DMS153 treated with DMSO at 0.1 percent for 48 hours (cell line): ENCODE measurements around the gene ITGAL.
A peak's percentile ranks its signal among the peaks of the same experiment; 100 is the strongest.
"Not testable (repeated sequence)": the region's sequence is repeated elsewhere in the genome, so short reads cannot be mapped to it uniquely, and the experiment has no call there.

Experiments
- DNase-seq: peaks from one replicate; lab custom pipeline; 2025; ENCODE audit not compliant: unreplicated experiment; lab: John Stamatoyannopoulos, UW

ITGAL gene

DNA sequence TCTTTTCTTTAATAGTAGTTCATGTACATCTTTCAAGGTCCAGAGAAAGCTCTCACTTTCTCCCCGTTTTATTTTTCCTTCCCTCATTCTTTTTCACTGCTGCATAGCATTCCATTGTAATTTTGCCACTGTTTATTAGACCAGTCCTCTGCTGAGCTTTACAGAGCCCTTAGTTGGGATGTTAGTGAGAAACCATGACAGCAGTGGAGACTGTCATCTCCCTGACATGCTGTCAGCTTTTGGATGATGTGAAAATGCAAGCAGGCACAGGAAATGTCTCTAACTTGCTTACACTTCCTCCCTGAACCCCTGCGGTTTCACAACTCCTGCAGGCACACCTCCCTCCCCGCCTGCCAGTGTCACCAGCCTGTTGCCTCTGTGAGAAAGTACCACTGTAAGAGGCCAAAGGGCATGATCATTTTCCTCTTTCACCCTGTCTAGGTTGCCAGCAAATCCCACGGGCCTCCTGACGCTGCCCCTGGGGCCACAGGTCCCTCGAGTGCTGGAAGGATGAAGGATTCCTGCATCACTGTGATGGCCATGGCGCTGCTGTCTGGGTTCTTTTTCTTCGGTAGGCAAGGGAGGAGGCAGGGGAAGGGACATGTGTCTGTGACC is at the start of gene ITGAL:
ITGAL (plus strand) TSS at position 415 of the 615 bp plus-strand sequence; CDS start at position 511, 96 bp downstream.
- DNase-seq = no peak

DNA sequence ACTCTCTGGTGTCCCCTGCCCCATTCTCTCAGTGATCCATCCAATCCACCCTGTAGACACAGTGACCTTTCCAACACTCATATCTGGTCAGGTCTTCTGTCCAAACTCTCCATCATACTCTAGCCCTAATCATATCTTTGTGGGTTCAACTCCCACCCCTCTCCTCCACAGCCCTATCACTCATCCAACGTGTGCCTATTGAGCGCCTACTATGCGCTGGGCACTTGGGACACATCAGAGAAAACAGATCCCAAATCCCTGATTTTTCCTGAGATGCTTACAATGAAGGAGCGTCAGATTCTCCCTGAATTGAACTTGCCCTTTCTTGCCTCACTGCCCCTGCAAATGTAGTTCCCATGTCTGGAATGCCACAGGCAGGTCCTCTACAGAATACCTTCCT is 44.5 kb upstream of the ITGAL start:
- DNase-seq = no peak

- DNase-seq = no peak
Measured at GRCh38 chr16:30429418-30429677, 43.2 kb upstream of the ITGAL start.

DNA sequence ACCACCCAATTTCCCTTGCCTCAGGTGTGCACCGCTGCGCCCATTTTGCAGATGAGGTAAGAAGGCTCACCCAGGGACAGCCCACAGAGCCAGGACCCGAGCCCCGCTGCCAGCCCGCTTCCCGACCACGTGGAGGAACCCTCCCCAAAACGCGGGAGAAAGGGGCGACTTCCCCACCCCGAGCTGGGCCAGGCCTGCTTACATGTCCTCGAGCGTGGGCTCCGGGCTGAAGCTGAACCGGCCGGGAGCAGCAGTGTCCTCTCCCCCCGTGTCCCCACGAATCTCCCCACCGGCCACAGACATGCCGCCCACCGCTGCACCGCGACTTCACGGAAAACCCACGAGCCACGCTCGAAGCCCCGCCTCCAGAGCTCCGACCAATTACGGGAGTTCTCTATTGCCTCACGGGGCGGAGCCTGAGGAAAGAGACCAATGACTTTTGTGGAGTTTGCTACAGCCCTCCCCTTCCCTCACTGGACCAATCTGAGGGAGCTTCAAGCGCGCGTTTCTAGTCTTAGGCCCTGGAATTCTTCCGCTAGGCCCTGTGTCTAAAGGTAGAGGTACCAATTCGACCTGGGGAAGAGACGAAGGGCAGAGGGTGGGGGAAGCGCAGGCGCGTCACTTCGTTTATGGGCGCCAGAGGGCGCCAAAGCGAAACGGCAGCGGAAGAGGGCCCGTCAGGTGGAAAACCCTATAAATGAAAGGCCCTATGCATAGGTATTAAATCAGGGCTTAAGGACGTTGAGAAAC is 42.7 kb upstream of the ITGAL start, which contains the start of gene DCTPP1:
DCTPP1 (minus strand) TSS at position 353 of the 750 bp plus-strand sequence; CDS start at position 303, 50 bp downstream.
- peak; percentile 99 for DNase-seq

GRCh38 chr16:30430428-30430970 is 42.0 kb upstream of the ITGAL start:
- no peak for DNase-seq

- DNase-seq = no peak
Measured at GRCh38 chr16:30434852-30435251, 37.7 kb upstream of the ITGAL start.

DNA sequence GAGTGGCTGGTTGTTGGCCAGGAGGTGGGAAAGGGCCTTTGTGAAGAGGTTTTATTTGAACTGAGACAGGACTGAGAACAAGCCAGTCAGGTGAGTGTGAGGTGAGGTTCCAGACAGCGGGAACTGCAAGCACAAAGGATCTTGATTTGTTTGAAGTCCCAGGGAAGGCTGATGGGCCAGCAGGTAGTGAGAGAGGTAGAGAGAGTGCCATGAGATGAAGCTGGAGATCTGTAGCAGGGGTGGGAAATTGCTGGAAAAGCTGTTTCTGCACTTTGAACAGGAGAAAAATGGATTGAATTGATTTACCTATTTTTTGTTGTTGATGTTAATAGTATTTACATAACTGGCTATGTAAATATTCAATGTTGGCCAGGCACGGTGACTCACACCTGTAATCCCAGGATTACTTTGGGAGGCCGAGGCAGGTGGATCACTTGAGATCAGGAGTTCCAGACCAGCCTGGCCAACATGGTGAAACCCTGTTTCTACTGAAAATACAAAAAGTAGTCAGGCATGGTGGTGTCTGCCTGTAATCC is 35.0 kb upstream of the ITGAL start:
- DNase-seq = peak; percentile 86

- DNase-seq = no peak
Measured at GRCh38 chr16:30438835-30439234, 33.7 kb upstream of the ITGAL start.

GRCh38 chr16:30439720-30440348 is 32.7 kb upstream of the ITGAL start:
- no peak for DNase-seq

GRCh38 chr16:30443631-30444030 is 28.9 kb upstream of the ITGAL start:
- DNase-seq = no peak

DNA sequence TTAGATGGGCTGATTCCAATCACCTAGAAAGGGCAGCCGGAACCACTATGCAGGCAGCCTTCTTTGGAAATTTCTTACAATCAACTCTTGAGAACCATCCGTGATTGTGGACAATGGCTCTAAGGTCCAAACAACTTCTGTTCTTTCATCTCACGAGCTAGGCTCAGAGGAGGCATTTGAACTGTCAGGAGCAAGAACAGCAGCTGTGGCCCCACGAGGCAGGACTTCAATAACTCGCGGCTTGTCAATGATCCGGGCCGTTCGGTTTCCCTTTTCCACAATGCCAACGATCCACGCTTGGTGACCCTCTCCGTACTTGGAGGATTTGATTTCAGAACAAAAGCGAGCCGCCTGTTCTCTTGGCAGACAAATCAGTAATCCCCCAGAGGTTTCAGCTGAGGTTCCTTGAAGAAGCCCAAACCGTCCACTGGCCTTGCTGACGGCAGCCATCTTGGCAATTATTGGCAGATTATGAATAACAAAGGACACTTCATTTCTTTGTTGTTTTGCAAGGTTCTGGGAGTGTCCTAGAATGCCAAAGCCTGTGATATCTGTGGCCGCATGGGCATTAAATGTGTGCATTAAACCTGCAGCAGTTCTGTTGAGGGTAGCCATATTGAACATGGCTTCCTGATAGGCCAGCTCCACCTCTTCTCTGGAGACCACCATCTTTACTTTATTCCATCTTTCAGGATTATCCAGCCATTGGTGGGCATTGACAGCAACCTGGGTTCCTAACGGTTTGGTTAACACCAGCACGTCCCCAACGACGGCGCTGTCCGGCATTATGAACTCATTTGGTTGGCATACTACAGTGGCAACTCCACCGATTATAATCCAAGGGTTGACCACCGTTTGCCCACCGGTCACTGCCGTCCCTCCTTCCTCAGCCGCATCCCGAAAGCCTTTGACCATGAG is 28.1 kb upstream of the ITGAL start:
- DNase-seq = no peak

DNA sequence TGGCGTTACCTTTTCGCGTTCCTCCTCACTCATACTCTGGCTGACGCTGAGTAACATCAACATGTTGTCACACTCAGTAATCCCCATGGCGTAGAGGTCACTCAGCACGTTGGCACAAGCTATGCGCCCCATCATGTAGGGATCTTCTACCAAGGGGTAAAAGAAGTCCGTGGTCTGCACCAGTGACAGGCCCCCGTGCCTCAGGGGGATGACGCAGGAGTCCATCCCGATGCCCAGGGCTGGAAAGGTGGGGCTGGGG is 27.5 kb upstream of the ITGAL start:
- DNase-seq = no peak

- DNase-seq = peak; percentile 88
Measured at GRCh38 chr16:30445408-30446202, 26.9 kb upstream of the ITGAL start, which contains the start of gene SEPHS2. SEPHS2 (minus strand) TSS chr16:30445874; CDS start chr16:30445727, 147 bp downstream.

GRCh38 chr16:30446203-30446595 is 26.3 kb upstream of the ITGAL start:
- no peak for DNase-seq

DNA sequence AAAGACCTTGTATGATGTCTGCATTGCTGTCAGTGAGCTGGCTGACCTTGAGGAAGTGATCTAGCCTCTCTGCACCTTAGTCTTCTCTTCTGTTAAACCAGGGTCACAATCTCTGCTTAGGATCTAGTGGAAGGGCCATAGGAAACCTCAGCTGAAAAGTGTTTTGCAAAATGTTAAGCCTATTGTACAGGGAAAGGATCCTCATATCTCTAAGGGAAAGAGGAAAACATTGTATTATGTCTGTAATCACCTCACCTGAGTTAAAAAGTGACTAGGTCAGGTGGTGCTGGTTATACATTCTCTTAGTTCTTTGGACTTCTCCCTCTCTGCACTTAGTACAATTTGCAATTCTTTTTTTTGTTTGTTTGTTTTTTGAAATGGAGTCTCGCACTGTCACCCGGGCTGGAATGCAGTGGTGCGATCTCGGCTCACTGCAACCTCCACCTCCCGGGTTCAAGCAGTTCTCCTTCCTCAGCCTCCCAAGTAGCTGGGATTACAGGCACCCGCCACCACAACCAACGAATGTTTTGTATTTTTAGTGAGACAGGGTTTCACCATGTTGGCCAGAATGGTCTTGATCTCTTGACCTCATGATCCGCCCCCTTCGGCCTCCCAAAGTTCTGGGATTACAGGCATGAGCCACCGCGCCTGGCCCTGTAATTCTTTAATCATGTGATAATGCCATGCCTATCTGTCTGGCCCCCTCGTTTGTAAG is 24.9 kb upstream of the ITGAL start:
- no peak for DNase-seq

DNA sequence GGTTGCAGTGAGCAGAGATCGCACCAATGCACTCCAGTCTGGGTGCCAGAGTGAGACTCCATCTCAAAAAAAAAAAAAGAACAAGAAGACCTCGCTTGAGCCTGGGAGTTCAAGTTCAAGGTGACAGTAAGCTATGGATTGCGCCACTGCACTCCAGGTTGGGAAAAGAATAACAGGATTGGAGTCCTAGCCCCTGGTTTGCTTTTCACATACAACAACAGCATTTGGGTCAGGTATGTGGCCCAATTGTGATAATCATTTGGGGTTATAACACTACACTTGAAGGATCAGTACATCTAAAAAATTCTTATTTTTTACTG is 23.5 kb upstream of the ITGAL start:
- no peak for DNase-seq

- not testable (repeated sequence) for DNase-seq
Measured at GRCh38 chr16:30452709-30453580, 19.6 kb upstream of the ITGAL start.

DNA sequence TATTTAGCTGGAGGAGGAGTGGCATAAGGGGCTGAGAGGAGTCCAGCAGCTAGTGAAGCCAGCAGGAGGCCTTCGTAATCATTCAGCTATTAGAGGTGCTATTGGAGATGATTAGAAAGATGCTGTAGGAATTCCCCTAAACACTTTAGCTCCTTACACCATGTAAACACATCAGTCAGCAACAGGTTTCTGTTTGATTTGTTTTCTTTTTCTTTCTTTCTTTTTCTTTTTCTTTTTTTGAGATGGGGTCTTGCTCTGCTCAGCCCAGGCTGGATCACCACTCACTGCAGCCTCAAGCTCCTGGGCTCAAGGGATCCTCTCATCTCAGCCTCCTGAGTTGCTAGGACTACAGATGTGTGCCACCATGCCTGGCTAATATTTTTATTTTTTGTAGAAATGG is 16.2 kb upstream of the ITGAL start:
- no peak for DNase-seq

GRCh38 chr16:30457256-30457655 is 15.3 kb upstream of the ITGAL start:
- DNase-seq = no peak
